ENCODE measurements around the gene IFT22.

The IFT22 gene

DNA sequence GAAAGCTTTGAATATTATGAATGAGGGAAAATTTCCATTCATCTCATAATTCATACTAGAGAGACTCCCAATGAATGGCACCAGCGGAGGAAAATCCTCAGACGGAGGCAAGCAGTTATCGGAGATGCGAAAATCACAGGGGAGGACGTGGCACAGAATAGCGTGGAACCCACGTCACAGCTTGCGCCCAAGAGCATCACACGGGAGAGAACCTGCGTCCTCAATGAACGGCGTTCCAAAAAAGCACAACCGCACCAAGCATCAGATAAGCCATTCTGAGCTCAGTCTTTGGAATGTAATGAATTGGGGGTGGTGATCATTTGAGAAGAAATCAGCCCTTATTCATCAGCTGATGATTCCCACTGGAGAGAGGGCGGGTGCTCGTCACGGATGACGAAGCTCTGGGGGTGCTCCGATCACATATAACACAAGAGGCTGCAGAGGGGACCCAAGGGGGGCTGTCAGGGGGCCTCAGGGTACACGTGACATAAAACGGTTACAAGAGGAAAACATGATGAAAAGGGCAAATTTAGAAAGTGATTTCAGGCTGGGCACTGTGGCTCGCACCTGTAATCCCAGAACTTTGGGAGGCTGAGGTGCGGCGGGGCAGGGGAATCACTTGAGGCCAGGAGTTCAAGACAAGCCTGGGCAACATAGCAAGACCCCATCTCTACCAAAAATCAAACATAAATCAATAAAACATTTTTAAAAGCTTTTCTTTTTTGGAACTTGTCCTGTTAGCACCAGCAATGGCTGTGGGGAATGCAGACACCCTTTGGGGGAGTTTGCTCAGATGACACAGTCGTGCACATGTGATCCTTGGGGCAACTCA is 42.9 kb downstream of the IFT22 start:
- no peak for TF ChIP-seq CTCF (IDR thresholded peaks at IDR 0.05; ENCODE audit: low read depth, low read length)
- peaks cover 7% of the 10 kb centered on the region; the same call in 1 of the 2 replicates for H3K27me3 ChIP-seq
- H3K9me3 ChIP-seq: no peaks in the 10 kb centered on the region
- H3K4me1 ChIP-seq: peaks cover 4% of the 10 kb centered on the region; the same call in 1 of the 2 replicates
- no peak for DNase-seq
- H3K4me3 ChIP-seq (ENCODE audit: low read depth, low read length): no peak overlapping the region
- H3K36me3 ChIP-seq: no peaks in the 10 kb centered on the region

- no peaks in the 10 kb centered on the region for H3K36me3 ChIP-seq
- no peak for TF ChIP-seq CTCF (IDR thresholded peaks at IDR 0.05; ENCODE audit: low read depth, low read length)
- no peak for DNase-seq
- no peak overlapping the region for H3K4me3 ChIP-seq (ENCODE audit: low read depth, low read length)
- H3K27me3 ChIP-seq: peaks cover 7% of the 10 kb centered on the region; the same call in 1 of the 2 replicates
- H3K9me3 ChIP-seq: no peaks in the 10 kb centered on the region
- no peaks in the 10 kb centered on the region for H3K4me1 ChIP-seq
Measured at GRCh38 chr7:101277155-101277554, 44.5 kb downstream of the IFT22 start.

DNA sequence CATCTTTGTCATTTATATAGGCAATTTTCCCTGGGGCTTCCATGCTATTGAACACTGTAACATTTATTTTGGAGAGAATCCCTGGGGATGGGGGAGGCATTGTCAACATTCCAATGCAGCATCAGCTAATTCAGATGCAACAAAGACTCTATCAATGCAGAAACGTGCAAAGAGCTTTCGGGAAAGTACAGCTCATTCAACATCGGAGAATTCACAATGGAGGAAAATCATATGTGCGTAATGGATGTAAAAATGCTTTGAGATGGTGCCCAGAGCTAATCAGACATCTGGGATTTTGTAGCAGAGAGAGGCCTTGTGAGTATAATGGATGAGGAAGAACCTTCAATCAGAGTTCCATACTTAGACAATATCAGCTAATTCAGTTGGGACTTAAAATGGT is 48.4 kb downstream of the IFT22 start:
- Histone ChIP-seq H3K9me3 (no peaks in the 10 kb centered on the region), H3K4me3 (ENCODE audit: low read depth, low read length) (no peak overlapping the region), H3K36me3 (no peaks in the 10 kb centered on the region), H3K27me3 (peaks cover 15% of the 10 kb centered on the region; the same call in 1 of the 2 replicates), H3K4me1 (no peaks in the 10 kb centered on the region)
- TF ChIP-seq CTCF (IDR thresholded peaks at IDR 0.05; ENCODE audit: low read depth, low read length): no peak
- no peak for DNase-seq

DNA sequence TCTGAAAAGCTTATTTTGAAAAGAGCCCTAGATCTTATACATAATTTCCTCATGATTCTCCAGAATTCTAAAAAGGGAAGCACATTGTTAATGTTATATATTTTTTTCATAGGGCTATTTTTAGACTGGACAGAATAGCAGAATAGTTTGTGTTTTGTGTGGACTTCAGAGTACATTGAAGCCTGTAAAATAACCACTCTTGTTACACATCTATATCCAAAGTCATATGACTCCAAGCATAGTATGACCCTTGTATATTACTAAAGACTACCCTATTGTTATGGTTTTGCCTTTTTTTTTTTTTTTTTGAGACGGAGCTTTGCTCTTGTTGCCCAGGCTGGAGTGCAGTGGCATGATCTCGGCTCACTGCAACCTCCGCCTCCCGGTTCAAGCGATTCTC is 50.6 kb downstream of the IFT22 start:
- no peaks in the 10 kb centered on the region for H3K4me1 ChIP-seq
- no peak for TF ChIP-seq CTCF (IDR thresholded peaks at IDR 0.05; ENCODE audit: low read depth, low read length)
- no peaks in the 10 kb centered on the region for H3K36me3 ChIP-seq
- H3K9me3 ChIP-seq: no peaks in the 10 kb centered on the region
- H3K4me3 ChIP-seq (ENCODE audit: low read depth, low read length): no peak overlapping the region
- peaks cover 15% of the 10 kb centered on the region; the same call in 1 of the 2 replicates for H3K27me3 ChIP-seq
- DNase-seq: no peak

GRCh38 chr7:101269664-101270063 is 51.9 kb downstream of the IFT22 start:
- TF ChIP-seq CTCF (IDR thresholded peaks at IDR 0.05; ENCODE audit: low read depth, low read length): no peak
- H3K27me3 ChIP-seq: peaks cover 9% of the 10 kb centered on the region; the same call in 1 of the 2 replicates
- no peaks in the 10 kb centered on the region for H3K9me3 ChIP-seq
- H3K4me3 ChIP-seq (ENCODE audit: low read depth, low read length): no peak overlapping the region
- no peaks in the 10 kb centered on the region for H3K36me3 ChIP-seq
- H3K4me1 ChIP-seq: no peaks in the 10 kb centered on the region
- DNase-seq: no peak
